ENCODE measurements around the gene COPS8. TPM values are rescaled to one million over a fixed set of nuclear protein-coding genes. Genes with fewer than 3 reads are reported as not detected.

The COPS8 gene
- total RNA-seq, 1 experiment from 2014 or later = 51.0 TPM

DNA sequence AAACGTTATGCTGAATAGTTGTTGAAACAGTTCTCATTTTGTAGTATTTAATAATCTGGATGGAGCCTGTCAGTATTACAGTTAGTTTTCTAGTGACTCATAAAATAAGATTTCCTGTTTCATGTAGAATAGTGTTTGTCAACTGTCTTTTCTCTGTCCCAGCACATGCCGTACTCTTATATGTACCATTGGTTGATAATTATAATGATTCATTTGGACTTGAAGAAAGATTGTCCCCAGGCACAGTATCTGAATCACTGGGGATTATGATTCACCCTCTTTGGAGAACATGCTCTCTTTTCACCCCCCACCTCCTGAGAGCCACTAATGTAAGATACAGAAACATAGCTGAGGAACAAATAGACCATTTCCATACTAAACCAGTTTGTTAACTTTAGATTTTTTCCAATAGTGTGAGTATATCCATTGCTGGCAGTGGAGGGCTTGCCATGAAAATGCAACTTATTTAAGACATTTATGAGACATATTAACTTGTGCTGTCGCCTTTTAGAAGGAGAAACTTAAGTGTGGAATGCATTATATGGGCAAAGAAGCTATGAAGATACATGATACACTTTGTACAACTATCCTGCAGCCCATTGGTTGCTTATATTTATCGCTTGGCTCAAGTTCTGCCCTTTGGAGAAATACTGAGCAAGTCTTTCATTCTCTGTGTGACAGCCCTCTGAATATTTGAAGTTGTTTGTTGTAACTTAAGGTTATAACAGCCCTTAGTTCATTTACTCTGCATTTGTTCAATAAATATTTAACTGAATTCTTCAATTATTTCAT, 12.4 kb downstream of the COPS8 start (continued):
- TF ChIP-seq ERG (CRISPR knock-in tag; IDR thresholded peaks at IDR 0.05) = no peak

DNA sequence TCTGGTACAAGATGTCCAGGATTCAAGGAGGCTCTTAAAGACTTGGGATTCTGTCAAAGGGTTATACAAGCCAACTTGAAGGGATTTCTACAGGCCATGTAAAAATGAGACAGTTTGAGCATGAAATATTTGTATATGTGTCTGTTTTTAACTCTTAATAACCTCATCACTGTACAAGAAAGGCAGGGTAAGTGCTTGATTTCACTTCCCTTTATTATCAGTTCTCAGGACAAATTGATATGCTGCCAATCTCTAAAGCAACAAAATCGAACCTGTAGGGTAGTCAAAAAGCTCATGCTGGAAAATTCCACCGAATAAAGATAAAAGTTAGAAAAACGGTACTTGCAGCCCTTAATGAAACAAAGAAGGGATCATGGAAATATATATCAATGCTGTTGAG, 14.1 kb downstream of the COPS8 start:
- no peaks in the 10 kb centered on the region for H3K9me3 Mint-ChIP-seq
- H3K4me1 Mint-ChIP-seq = peaks cover 15% of the 10 kb centered on the region
- DNase-seq (ENCODE audit: low spot score) (no peak), ATAC-seq (no peak)
- ChIA-PET CTCF (no interaction called here), POLR2A (no interaction called here)
- no peak overlapping the region for H3K4me3 Mint-ChIP-seq
- no peak overlapping the region for H3K27ac Mint-ChIP-seq
- TF ChIP-seq ZNF671 (CRISPR knock-in tag; IDR thresholded peaks at IDR 0.05) (no peak), FOXK1 (CRISPR knock-in tag; IDR thresholded peaks at IDR 0.05) (no peak), E2F4 (CRISPR knock-in tag; IDR thresholded peaks at IDR 0.05; ENCODE audit: borderline replicate concordance, low read depth) (no peak), PRDM15 (CRISPR knock-in tag; IDR thresholded peaks at IDR 0.05) (no peak), GTF2I (CRISPR knock-in tag; conservative IDR thresholded peaks at IDR 0.05) (no peak), NR1H2 (CRISPR knock-in tag; IDR thresholded peaks at IDR 0.05) (no peak), SP1 (CRISPR knock-in tag; conservative IDR thresholded peaks at IDR 0.05) (no peak), ATF1 (CRISPR knock-in tag; IDR thresholded peaks at IDR 0.05) (no peak), EMX1 (CRISPR knock-in tag; IDR thresholded peaks at IDR 0.05) (no peak)
- TF ChIP-seq, protein P1, sequence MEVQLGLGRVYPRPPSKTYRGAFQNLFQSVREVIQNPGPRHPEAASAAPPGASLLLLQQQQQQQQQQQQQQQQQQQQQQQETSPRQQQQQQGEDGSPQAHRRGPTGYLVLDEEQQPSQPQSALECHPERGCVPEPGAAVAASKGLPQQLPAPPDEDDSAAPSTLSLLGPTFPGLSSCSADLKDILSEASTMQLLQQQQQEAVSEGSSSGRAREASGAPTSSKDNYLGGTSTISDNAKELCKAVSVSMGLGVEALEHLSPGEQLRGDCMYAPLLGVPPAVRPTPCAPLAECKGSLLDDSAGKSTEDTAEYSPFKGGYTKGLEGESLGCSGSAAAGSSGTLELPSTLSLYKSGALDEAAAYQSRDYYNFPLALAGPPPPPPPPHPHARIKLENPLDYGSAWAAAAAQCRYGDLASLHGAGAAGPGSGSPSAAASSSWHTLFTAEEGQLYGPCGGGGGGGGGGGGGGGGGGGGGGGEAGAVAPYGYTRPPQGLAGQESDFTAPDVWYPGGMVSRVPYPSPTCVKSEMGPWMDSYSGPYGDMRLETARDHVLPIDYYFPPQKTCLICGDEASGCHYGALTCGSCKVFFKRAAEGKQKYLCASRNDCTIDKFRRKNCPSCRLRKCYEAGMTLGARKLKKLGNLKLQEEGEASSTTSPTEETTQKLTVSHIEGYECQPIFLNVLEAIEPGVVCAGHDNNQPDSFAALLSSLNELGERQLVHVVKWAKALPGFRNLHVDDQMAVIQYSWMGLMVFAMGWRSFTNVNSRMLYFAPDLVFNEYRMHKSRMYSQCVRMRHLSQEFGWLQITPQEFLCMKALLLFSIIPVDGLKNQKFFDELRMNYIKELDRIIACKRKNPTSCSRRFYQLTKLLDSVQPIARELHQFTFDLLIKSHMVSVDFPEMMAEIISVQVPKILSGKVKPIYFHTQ (CRISPR knock-in tag; IDR thresholded peaks at IDR 0.05) = no peak
- TF ChIP-seq, protein P2, sequence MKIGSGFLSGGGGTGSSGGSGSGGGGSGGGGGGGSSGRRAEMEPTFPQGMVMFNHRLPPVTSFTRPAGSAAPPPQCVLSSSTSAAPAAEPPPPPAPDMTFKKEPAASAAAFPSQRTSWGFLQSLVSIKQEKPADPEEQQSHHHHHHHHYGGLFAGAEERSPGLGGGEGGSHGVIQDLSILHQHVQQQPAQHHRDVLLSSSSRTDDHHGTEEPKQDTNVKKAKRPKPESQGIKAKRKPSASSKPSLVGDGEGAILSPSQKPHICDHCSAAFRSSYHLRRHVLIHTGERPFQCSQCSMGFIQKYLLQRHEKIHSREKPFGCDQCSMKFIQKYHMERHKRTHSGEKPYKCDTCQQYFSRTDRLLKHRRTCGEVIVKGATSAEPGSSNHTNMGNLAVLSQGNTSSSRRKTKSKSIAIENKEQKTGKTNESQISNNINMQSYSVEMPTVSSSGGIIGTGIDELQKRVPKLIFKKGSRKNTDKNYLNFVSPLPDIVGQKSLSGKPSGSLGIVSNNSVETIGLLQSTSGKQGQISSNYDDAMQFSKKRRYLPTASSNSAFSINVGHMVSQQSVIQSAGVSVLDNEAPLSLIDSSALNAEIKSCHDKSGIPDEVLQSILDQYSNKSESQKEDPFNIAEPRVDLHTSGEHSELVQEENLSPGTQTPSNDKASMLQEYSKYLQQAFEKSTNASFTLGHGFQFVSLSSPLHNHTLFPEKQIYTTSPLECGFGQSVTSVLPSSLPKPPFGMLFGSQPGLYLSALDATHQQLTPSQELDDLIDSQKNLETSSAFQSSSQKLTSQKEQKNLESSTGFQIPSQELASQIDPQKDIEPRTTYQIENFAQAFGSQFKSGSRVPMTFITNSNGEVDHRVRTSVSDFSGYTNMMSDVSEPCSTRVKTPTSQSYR (CRISPR knock-in tag; IDR thresholded peaks at IDR 0.05) = no peak
- peaks cover 44% of the 10 kb centered on the region for H3K36me3 Mint-ChIP-seq
- no peaks in the 10 kb centered on the region for H3K27me3 Mint-ChIP-seq (ENCODE audit: low read depth)

All from WTC11 (cell line).